HCT116 (cell line): ENCODE results near the gene IMPA2.

Source experiments
- CEBPB ChIP-seq: IDR thresholded peaks from 2 replicates; pipeline ENCODE4 v1.6.1; 2012; ENCODE audit warnings: low read depth
- CTCF ChIP-seq, 3 experiments: fragments of 200-600 bp in 1 of 3; sonication (generic) in 1 of 3; IDR thresholded peaks in 2 of 3; conservative IDR thresholded peaks in 1 of 3; 2 replicates each; pipeline ENCODE4 v1.5.1; 2012 to 2017; ENCODE audit warnings: low read depth in 2 of 3, low read length in 2 of 3, antibody characterized with exemption in 1 of 3, borderline replicate concordance in 1 of 3, control low read depth in 1 of 3, mild to moderate bottlenecking in 1 of 3, mixed read lengths in 1 of 3, mixed run types in 1 of 3, moderate library complexity in 1 of 3; ENCODE audit not compliant: insufficient read depth in 1 of 3
- EZH2 ChIP-seq: fragments of 200-600 bp; sonication (generic); IDR thresholded peaks from 2 replicates; pipeline ENCODE4 v1.6.1; 2017; ENCODE audit warnings: antibody characterized with exemption, mixed run types
- MAX ChIP-seq: IDR thresholded peaks from 2 replicates; pipeline ENCODE4 v1.6.1; 2012
- POLR2A ChIP-seq: IDR thresholded peaks from 2 replicates; pipeline ENCODE4 v1.7.0; 2011; ENCODE audit warnings: borderline replicate concordance; ENCODE audit not compliant: insufficient read depth, insufficient read length; ENCODE audit errors: extremely low read depth
- POLR2AphosphoS5 ChIP-seq: IDR thresholded peaks from 2 replicates; pipeline ENCODE4 v1.6.1; 2011; ENCODE audit warnings: mild to moderate bottlenecking, low read depth, low read length, moderate library complexity
- REST ChIP-seq: IDR thresholded peaks from 2 replicates; pipeline ENCODE4 v1.6.1; 2012; ENCODE audit warnings: low read depth

- TF ChIP-seq MAX (no peak), POLR2A (no peak), EZH2 (no peak), POLR2AphosphoS5 (no peak), REST (no peak), CEBPB (no peak), CTCF (IDR thresholded peaks at IDR 0.05 in 2 of 3, conservative IDR thresholded peaks at IDR 0.05 in 1 of 3; ENCODE audit: borderline replicate concordance in 1 of 3, insufficient read depth in 1 of 3, low read depth in 2 of 3, low read length in 2 of 3) (no peak)
Measured at GRCh38 chr18:11984091-11984490, 2.8 kb downstream of the IMPA2 start.
